ENCODE measurements around the gene FRMD5.
"Not testable (repeated sequence)": the region's sequence is repeated elsewhere in the genome, so short reads cannot be mapped to it uniquely, and the experiment has no call there.

FRMD5 gene

DNA sequence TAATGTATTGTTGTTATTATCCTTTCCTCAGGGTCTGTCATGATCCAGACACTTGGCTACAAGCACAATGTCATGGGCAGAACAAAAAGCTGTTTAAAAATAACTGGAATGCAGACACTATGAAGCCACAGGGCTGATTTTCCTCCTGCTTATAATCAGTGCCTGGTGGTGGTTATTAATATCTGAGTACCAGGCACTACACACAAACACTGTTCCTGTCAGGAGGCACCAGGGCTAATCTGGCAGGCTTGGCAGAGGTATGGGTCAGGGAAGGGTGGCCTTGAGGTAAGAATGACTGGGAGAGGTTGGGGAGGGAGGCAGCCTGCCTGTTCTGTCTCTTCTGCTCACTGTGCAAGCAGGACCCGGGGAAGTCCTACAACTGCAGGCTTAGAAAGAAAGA is 301.1 kb downstream of the FRMD5 start:
- DNase-seq (ENCODE audit: low spot score) = no peak

DNA sequence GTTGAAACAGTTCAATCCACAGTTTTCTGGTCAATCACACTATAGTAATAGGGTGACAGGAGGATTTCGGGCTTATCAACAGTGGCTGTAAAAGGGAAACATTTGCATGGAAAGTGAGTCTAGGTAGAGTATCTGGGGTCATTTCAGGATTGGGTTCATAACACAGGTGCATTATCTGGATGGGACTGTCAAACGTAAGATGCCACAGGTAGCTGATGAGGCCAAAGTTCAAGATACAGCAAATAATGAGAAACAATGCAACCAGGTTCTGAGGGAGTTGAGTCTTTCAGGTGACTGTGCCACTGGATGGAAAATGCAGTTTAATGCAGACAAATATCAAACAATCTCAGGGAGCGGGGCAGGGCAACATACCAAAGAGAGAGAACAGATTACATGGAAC is 306.0 kb downstream of the FRMD5 start:
- no peak for DNase-seq (ENCODE audit: low spot score)

DNA sequence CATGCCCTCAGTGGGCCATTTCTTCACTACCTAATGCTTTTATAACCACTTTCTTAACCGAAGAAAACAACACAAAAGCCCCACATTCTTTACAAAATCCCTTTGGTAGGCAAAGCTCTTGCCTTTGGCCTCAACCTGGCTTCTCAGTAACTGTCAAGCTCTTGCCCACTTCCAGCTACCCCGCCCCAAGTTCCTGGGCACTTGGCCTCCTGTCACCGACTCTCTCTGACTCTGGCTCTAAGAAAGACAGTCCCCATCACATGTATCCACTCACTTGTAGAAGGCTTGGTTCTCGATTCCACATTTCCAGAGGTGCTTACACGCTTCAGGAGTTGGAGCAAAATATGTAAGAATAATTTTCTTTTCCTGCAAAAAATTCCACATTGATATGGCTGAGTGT is 307.2 kb downstream of the FRMD5 start:
- no peak for DNase-seq (ENCODE audit: low spot score)

DNA sequence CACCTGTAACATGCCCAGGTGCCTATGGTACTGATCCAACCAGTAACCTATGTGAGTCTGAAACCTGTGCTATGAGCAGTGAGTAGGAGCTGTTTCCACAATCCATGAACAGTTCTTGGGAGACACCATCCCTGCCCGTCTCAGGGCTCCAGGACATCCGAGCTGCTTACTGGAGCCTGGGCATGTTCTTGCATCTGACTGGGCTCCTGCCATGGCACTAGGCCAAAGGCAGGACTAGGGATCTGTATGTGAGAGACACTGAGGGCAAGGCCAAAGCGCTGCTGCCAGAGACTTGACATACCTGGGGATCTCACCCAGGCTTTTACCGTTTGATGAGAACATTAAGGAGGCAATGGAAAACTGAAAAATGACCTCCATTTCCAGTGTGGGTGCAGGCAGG is 308.5 kb downstream of the FRMD5 start:
- no peak for DNase-seq (ENCODE audit: low spot score)

DNA sequence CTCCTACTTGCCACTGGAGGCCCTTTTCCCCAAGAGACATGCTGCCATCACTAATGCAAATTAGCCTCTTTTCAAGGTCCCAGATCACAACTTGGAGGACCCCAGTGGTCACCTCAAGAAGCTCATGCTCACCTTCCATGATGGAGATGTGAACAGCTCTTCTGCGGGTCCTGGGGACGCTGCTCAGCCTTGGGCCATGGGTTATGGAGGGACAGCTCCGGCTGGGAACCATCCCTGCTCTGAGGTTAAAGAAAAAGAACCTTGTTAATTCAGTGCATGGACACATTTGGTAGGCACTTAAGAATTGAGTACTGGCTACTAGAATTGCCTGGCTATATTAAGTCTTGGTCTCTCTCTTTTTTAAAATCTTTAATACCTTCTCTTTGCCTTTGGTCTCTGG is 311.5 kb downstream of the FRMD5 start:
- DNase-seq (ENCODE audit: low spot score) = no peak

DNA sequence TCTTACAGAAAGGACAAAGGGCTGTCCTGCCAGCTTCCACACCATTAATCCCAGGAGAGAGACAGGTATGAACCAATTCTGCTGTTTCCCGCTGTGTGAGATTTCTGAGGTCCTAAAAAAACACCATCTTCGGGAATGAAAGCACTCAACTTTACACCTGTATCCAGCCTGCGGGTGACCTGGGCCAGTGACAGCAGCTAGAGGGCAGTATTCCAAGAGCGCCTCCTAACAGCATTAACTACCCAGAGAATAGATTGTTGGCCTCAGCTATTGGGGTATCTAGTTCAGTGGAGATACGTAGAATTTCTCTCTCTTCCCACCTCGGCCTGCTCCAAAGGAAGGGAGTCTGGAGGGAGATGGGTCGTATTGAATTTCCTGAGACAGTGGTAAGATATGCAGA is 313.1 kb downstream of the FRMD5 start:
- no peak for DNase-seq (ENCODE audit: low spot score)

DNA sequence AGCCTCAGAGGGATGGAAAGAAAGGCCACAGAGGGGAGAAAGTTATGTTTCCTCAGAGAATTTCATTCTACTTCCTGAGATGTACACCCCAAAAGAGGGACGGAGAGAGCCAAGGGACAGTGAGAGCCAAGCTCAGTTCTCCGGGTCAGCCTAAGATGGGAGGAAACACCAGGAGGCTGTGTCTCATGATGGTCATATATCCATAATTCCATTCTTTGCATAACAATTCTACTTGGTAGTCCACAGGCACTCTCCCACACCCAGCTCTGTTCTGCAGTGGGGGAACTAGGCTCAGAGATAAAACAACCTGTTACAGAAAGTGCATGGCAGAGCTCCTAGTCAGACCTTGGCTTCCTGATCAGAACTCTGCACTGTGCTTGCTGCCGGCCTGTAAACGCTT is 313.8 kb downstream of the FRMD5 start:
- DNase-seq (ENCODE audit: low spot score) = no peak

DNA sequence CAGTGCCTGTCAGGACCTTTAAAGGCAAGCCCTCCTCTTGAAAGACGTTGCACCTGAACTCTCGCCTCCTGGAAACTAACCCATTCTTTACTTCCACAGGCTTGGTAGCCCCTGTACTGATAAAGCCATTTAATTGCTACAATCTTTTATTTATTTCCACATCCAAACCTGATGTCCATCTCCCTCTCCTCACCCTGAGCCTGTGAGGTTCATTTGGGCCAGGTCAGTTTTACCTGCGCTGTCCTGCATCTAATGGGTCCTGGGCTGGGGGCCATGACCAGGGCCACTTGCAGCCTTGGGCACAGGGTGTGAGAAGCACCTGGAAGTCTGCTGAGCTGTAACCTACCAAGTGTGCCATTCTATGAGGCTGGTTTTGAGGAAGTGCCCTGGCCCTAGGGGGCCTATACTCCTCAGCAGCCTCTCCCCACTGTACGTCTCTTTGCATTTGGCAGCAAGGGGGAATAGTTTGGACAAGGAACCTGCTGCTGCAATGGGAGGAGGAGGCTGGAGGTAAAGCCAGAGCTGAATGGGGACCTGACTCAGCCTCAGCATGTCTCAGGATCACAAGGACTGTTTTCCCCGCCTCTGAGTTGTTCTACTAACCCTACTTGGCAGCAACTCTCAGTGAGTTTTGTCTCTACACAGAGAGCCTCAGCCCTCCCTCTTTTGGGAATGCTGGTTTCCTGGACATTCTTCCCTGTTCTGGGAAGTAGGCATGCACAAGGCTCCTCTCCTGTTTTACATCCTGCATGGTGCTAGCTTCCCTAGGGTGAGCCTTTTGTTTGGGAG is 314.5 kb downstream of the FRMD5 start:
- no peak for DNase-seq (ENCODE audit: low spot score)

DNA sequence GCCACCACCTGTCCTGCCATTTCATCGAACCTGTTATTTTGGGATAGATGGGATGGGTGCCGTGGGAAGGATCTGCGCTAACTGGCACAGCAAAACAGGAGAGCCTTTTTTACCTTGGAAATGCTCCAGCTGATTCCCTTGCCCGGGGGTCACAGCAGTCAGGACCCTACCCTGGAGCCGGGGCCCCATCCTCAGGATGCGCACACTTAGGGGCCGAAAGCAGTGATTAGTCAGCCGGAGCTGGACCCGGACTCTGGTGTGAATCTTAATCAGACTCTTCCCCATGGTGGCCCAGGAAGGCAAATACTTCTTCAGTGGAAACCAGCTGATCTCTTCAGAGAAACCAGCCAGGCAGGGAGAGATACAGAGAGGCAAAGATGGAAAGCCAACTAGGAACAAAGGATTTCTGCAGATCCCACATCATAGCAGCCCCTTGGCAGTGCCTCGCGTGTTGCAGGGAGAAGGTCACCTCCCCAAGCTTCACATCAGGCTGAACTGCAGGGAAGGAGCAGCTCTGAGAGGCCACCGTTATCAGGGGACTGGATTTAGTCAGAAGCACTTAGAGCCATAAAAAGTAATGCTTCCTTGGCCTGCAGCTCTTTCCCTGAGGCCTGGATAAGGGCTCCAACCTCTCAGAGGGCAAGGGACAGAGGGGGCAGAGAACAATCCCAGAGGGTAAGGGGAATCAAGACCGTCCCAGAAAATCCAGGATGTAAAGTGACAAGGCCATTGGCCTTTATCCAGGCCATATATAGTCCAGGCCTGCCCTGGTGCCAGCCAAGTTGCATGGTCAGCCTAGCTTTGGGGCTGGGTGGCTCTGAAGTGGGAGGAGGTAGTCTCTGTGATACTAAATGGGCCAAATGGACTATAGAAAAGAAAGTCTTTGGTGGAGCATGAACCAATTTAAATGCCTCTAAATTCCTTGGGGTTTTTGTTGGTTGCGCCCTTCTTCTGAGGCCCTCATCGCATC is 315.4 kb downstream of the FRMD5 start:
- no peak for DNase-seq (ENCODE audit: low spot score)

DNA sequence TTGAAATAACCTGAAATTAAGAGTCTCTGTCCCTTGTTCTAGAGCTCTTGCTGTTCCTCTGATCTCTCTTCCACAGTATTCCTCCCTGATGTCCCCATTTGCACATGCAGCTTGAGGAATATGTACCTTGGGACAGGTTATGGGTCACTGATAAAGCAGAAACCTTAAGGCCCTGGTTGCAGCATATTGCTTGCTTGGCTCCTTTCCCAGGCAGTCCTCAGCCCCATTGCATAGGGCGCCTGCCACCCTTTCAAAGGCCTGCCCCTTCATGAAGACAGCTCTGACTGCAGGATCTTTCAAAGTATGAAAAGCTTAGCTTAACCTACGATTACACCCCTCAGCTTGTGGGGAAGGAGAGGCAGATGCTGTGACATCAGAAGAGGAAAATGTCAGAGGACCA is 316.6 kb downstream of the FRMD5 start:
- no peak for DNase-seq (ENCODE audit: low spot score)

DNA sequence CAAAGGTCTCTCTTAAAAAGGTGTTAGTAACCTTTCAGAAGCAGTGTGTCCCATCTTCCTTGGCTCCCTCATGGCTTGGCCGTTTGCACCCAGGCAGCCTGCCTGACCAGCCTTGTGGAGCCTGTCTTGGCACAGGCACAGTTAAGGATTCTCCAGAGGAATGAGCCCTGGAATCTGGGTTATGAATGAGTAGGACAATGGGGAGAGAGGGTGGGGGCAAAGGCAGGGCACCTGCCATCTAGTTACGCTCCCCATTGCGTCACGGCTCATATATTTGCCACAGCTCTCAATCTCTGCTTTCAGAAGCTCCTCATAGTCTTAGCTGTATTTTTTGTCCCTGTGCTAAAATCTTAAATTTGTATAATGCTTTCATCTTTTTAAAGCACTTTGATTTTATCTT is 317.7 kb downstream of the FRMD5 start:
- DNase-seq (ENCODE audit: low spot score) = no peak

DNA sequence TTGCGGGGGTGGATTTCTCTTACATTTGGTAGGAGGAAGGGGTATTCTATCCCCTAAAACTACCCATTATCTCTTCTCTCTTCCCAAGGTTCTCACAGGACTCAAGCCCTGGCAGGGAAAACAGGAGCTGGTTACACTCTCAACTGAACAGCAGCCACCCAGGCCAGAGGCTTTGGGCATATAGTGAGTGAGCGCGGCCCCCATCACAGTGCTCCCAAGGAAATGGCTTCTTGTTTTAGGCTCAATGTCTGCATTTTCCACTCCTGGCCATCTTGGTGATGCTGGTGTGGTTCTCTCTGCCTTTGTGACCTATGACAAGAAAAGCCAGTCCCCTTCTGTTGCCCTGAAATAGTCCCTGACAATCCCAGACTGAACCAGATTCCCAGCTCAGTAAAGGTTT is 318.2 kb downstream of the FRMD5 start:
- no peak for DNase-seq (ENCODE audit: low spot score)

DNA sequence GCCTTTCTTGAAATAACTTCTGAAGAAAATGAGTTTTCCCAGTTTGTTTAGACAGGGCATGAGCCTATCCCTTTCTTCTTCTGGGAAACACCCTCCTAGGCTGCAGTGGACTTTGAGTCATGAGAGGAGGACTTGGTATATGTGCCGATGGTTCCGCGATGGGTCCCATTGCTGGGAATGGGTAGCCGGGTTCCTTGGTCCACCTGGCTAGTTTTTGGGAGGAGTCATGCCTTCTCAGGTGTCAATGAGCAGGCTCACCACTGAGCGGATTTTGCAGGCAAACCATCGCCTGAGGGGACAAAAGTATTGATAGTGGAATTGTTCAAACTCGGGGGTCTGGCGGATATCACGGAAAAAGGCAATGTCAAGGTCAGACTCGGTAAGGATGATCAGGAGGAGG is 321.4 kb downstream of the FRMD5 start:
- DNase-seq (ENCODE audit: low spot score) = no peak

DNA sequence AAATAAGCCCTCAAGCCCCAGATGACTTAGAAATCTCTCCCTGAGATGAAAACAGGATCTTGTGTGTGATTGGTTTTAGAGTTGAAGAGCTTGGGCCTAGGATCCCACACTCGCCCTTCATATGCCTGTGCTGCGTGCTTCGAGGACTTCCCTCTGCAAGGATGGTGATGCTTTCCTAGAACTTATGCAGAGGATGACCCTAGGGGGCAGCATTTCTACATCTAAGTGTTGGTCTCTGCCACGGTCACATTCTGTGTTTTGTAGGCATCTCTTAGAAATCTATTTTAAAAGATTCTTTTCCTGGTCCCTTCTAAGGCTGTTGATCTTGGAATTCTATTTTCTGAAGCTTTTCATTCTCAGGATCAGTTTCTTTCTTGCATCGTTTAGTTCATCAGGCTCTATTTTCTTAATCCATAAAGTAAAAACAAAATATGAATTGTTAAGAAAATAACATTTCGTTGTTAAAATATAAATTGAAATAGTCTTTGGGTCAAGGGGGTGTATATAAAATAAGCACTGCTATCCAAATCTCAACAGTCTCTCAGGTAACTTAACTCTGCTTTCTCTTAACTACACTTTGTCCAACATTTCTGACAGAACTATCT is 322.6 kb downstream of the FRMD5 start:
- peak; percentile 69 for DNase-seq (ENCODE audit: low spot score)

DNA sequence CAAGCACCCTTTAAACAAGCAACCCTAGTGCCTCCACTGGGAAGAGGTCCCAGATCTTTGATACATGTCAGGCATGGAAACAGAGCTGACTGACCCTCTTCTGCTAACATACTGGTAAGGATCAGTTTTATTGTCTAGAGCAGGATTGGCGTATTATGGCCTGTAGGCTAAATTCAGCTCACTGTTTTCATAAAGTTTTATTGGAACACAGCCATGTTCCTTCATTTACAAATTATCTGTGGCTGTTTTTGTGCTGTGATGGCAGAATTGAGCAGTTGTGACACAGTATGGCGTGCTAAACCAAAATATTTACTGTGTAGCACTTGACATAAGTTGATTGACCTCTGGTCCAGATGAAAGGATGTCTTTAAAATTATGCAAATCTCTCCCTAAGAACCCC is 323.2 kb downstream of the FRMD5 start:
- DNase-seq (ENCODE audit: low spot score) = no peak

DNA sequence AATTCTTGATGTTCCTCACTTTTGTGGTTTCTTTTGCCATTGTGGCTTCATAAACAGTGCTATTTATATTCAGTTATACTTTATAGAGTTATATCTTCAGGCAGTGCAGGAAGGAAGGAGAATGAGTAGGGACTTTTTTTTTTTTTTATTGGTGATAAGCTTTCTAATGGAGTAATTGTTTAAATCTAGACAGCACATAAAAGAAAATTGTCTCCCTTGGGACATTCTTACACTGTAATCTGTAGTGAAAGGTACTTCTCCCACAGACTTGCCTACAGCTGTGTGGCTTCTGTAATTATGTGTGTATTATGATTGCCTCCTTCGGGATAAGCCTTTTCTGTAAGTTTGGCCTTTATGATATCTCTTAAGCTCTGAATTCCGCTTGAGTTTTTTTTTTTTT is 326.7 kb downstream of the FRMD5 start:
- no peak for DNase-seq (ENCODE audit: low spot score)

DNA sequence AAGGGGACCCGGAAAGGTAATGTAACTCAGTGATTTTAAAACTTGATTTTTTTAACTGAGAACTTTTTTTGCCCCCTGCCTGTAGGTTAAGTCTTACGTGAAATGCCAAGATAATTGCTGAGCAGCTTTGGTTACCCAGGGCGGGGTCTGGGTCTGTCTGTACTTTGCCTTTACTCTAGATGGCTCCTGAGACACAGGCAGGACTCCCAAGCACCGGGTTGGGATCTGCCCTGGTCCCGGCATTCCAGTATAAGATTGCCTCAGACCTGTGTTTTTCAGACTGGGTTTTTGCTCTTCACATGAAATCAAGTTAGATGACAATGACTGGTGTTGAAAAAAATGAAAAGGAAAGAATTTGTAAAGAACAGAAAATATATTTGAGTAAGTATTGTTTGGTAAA is 328.0 kb downstream of the FRMD5 start:
- no peak for DNase-seq (ENCODE audit: low spot score)

DNA sequence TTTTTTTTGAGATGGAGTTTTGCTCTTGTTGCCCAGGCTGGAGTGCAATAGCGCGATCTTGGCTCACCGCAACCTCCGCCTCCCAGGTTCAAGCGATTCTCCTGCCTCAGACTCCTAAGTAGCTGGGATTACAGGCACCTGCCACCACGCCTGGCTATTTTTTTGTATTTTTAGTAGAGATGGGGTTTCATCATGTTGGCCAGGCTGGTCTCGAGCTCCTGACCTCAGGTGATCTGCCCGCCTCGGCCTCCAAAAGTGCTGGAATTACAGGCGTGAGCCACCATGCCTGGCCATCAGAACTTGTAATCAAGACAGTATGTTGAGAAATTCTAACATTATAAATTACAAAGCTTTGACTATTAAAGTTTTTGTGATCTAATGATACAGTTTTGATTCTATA is 328.4 kb downstream of the FRMD5 start:
- DNase-seq (ENCODE audit: low spot score) = not testable (repeated sequence)

DNA sequence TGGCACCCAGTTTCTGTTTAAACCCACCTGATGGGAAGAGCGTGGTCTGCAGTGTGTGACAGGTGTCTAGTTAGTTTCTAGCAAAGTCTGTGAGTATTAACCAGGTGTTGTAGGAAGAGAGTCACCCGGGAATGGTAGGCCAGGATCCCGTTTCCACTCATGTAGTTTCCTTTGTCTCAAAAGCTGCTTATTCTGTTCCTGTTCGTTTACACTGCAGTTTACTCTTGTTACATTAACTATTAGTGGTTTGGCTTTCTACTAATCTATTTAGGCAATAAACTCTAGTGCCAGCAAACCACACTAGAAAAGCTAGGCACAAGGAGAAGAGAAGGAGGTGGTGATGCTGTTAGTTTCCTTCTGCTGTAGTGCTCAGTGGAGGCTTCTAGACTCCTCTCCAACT is 335.5 kb downstream of the FRMD5 start:
- no peak for DNase-seq (ENCODE audit: low spot score)

DNA sequence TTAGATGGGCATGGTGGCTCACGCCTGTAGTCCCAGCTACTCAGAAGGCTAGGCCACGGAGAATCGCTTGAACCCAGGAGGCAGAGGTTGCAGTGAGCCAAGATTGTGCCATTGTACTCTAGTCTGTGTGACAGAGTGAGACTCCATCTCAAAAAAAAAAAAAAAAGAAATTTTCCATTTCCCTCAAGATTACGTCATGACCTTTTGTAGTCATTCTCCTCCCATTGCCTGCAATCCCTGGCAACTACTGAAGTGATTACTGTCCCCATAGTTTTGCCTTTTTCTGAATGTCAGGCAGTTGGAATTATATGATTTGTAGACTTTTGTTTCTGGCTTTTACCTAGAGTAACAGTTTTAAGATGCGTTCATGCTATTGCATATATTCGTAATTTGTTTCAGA is 340.3 kb downstream of the FRMD5 start:
- DNase-seq (ENCODE audit: low spot score) = no peak

DNA sequence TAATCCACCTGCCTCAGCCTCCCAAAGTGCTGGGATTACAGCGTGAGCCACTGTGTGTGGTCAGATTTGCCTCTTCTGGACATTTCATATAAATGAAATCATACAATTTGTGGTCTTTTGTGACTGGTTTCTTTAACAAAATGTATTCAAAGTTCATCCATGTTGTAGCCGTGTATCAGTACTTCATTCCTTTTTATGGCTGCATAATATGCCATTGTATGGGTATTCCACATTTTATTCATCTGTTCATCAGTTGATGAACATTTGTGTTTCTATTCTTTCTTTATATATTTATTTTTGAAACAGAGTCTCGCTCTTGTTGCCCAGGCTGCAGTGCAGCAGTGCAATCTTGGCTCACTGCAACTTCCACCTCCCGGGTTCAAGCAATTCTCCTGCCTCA is 342.5 kb downstream of the FRMD5 start:
- DNase-seq (ENCODE audit: low spot score) = no peak

DNA sequence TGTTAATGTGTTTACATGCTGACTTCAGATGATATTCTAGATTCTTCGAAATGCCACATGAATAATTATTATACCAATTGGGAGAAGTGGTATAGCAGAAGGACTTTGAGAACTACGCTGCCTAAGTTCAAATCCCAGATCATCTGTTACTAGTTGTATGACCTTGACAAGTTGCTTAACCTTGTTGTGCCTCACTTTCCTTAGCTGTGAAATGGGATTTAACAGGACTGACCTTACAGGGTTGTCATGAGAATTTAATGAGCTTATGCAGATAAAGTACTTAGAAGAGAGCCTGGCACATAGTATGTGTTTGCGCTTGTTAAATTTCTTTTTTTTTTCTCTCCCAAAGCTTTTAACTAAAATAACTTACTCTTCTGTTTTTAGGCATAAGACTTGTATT is 343.8 kb downstream of the FRMD5 start:
- DNase-seq (ENCODE audit: low spot score) = no peak

DNA sequence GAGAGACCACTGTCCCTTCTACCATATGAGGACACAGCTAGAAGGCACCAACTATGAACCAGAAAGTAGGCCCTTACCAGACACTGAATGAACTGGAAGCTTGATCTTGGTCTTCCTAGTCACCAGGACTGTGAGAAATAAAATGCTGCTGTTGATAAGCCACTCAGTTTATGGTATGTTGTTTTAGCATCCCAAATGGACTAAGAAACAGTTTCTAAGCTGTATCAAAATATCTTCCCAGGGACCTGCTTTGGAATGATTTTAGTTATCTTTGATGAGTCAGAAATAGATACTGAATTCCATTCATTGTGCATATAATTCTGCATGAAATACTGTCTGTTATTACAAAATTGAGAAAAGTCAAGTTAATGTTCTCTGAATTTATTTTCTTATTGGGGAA is 349.6 kb downstream of the FRMD5 start:
- DNase-seq (ENCODE audit: low spot score) = no peak
